Measurements from ENCODE around the gene CYP46A1. TPM values are rescaled to one million over a fixed set of nuclear protein-coding genes. Genes with fewer than 3 reads are reported as not detected.

Gene CYP46A1
- total RNA-seq, 1 experiment from 2014 or later: 0.30 TPM

DNA sequence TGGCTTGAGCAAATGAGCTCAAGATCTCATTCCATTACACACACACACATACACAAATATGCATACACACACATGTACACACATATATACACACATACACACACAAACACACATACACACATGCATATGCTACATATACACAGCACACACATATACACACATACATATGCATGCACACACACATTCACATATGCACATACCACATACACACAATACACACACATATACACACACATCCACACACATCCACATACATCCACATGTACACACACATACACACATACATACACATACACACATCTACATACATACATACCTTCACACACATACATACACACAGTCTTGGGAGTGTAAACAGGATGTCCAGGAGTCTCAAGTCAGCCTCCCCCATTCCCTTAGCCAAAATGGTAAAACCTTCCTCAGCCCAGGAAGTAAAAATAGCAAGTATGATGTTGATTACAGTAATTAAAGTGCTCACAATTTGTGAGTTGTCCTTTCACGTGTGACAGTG, 26.4 kb upstream of the CYP46A1 start:
- Mint-ChIP-seq H3K27me3 (ENCODE audit: insufficient read depth, unreplicated experiment) (peaks cover 16% of the 10 kb centered on the region), H3K4me1 (ENCODE audit: insufficient read depth, unreplicated experiment) (peaks cover 6% of the 10 kb centered on the region), H3K27ac (ENCODE audit: low read depth, unreplicated experiment) (no peak overlapping the region), H3K4me3 (ENCODE audit: unreplicated experiment) (no peak overlapping the region), H3K9me3 (ENCODE audit: unreplicated experiment) (no peaks in the 10 kb centered on the region), H3K36me3 (ENCODE audit: insufficient read depth, unreplicated experiment) (no peaks in the 10 kb centered on the region)
- POLR2A ChIA-PET: no interaction called here
- no peak for DNase-seq (ENCODE audit: unreplicated experiment)
- TF ChIP-seq, protein P1, sequence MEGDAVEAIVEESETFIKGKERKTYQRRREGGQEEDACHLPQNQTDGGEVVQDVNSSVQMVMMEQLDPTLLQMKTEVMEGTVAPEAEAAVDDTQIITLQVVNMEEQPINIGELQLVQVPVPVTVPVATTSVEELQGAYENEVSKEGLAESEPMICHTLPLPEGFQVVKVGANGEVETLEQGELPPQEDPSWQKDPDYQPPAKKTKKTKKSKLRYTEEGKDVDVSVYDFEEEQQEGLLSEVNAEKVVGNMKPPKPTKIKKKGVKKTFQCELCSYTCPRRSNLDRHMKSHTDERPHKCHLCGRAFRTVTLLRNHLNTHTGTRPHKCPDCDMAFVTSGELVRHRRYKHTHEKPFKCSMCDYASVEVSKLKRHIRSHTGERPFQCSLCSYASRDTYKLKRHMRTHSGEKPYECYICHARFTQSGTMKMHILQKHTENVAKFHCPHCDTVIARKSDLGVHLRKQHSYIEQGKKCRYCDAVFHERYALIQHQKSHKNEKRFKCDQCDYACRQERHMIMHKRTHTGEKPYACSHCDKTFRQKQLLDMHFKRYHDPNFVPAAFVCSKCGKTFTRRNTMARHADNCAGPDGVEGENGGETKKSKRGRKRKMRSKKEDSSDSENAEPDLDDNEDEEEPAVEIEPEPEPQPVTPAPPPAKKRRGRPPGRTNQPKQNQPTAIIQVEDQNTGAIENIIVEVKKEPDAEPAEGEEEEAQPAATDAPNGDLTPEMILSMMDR (IDR thresholded peaks at IDR 0.05; ENCODE audit: unreplicated experiment): no peak
- BruUV-seq (replicated peaks): no TSS peak
- intact Hi-C loops (cut with micrococcal nuclease): no loop called here
- CTCF ChIA-PET: interaction anchor here (0.6 kb wide), 1 partner anchor 234 kb away, joined by 3 read pairs; no protein-coding TSS in a partner anchor

DNA sequence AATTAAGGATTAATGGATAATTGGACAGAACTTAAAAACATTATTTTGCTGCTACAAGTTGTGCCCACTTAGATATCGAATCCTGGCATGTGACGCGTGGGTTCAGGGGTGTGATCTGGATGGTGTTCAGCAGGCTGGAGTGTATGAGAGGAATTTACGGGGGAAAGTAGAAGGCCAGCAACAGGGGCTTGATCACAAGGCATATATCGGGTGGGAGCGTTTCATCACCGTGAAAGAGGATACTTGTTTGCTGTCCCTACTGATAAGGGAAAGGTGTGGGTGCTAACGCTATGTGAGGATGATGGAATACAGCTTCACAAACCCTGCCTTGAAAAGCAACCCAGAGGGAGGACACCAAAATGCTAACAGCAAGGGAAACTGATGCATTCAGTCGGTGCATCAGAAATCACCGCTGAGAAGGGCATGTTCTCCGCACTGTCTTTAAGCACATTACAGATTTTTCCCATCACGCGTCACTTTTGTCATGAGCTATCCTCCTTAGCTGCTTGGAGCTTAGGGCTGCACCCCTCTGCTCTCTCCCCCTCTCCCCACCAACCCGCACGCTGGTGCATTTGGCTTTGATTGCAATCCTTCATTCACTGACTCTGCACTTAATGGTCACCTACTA, 25.8 kb upstream of the CYP46A1 start:
- intact Hi-C loops (cut with micrococcal nuclease): no loop called here
- POLR2A ChIA-PET: interaction anchor here (0.6 kb wide), 1 partner anchor 563 kb away, joined by 3 read pairs; no protein-coding TSS in a partner anchor
- TF ChIP-seq, protein P1 (IDR thresholded peaks at IDR 0.05; ENCODE audit: unreplicated experiment): no peak
- DNase-seq (ENCODE audit: unreplicated experiment): no peak
- Mint-ChIP-seq H3K27ac (ENCODE audit: low read depth, unreplicated experiment) (no peak overlapping the region), H3K4me3 (ENCODE audit: unreplicated experiment) (no peak overlapping the region), H3K4me1 (ENCODE audit: insufficient read depth, unreplicated experiment) (peaks cover 6% of the 10 kb centered on the region), H3K27me3 (ENCODE audit: insufficient read depth, unreplicated experiment) (peaks cover 16% of the 10 kb centered on the region), H3K9me3 (ENCODE audit: unreplicated experiment) (no peaks in the 10 kb centered on the region), H3K36me3 (ENCODE audit: insufficient read depth, unreplicated experiment) (no peaks in the 10 kb centered on the region)
- no TSS peak for BruUV-seq (replicated peaks)
- CTCF ChIA-PET: interaction anchor here (0.6 to 0.9 kb wide), 2 partner anchors 11 to 242 kb away, joined by 3 to 4 read pairs; no protein-coding TSS in a partner anchor

DNA sequence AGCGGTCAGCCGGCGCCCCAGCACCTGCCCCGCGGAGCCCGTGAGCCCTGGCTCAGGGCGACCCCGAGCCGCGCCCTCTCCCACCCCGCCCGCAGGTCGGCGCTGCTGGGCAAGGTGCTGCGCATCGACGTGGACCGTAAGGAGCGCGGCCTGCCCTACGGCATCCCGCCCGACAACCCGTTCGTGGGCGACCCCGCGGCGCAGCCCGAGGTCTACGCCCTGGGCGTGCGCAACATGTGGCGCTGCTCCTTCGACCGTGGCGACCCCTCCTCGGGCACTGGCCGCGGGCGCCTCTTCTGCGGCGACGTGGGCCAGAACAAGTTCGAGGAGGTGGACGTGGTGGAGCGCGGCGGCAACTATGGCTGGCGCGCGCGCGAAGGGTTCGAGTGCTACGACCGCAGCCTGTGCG, 24.8 kb upstream of the CYP46A1 start:
- H3K4me3 Mint-ChIP-seq (ENCODE audit: unreplicated experiment): no peak overlapping the region
- ChIA-PET POLR2A (no interaction called here), CTCF (interaction anchor here (0.9 kb wide), 1 partner anchor 241 kb away, joined by 4 read pairs; no protein-coding TSS in a partner anchor)
- BruUV-seq (replicated peaks): no TSS peak
- DNase-seq (ENCODE audit: unreplicated experiment): no peak
- H3K36me3 Mint-ChIP-seq (ENCODE audit: insufficient read depth, unreplicated experiment): no peaks in the 10 kb centered on the region
- TF ChIP-seq, protein P1 (IDR thresholded peaks at IDR 0.05; ENCODE audit: unreplicated experiment): no peak
- no peak overlapping the region for H3K27ac Mint-ChIP-seq (ENCODE audit: low read depth, unreplicated experiment)
- H3K9me3 Mint-ChIP-seq (ENCODE audit: unreplicated experiment): no peaks in the 10 kb centered on the region
- H3K27me3 Mint-ChIP-seq (ENCODE audit: insufficient read depth, unreplicated experiment): peaks cover 16% of the 10 kb centered on the region
- intact Hi-C loops (cut with micrococcal nuclease): no loop called here
- H3K4me1 Mint-ChIP-seq (ENCODE audit: insufficient read depth, unreplicated experiment): peaks cover 3% of the 10 kb centered on the region

DNA sequence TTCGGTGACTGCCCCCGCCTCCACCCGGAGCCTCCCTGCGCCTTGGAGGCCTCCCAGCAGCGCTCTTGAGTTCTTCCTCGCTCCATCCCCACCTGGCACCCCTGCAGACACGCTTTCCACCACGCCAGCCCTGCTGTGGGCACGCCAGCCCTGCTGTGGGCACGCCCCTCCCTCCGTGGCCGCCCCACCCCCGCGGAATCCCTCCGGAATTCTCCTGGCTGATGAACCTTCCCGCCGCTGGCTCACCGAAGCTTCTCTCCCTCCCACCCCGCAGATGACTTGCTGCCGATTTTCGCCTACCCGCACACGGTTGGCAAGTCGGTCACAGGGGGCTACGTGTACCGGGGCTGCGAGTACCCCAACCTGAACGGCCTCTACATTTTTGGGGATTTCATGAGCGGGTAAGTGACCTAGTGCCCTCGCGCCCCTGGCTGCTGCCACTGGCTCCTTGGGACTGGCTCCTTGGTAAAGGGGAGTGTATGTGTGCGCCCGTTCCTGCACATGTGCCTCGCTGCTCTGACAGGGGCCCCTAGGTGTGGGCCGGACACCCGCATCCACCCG, 24.0 kb upstream of the CYP46A1 start:
- no peak overlapping the region for H3K27ac Mint-ChIP-seq (ENCODE audit: low read depth, unreplicated experiment)

More for the DNA sequence above, 24.0 kb upstream of the CYP46A1 start:
- intact Hi-C loops (cut with micrococcal nuclease): no loop called here
- POLR2A ChIA-PET: no interaction called here
- H3K27me3 Mint-ChIP-seq (ENCODE audit: insufficient read depth, unreplicated experiment): peaks cover 16% of the 10 kb centered on the region
- no peaks in the 10 kb centered on the region for H3K9me3 Mint-ChIP-seq (ENCODE audit: unreplicated experiment)
- CTCF ChIA-PET: no interaction called here
- no peak for DNase-seq (ENCODE audit: unreplicated experiment)
- H3K4me1 Mint-ChIP-seq (ENCODE audit: insufficient read depth, unreplicated experiment): no peaks in the 10 kb centered on the region
- no peaks in the 10 kb centered on the region for H3K36me3 Mint-ChIP-seq (ENCODE audit: insufficient read depth, unreplicated experiment)
- H3K4me3 Mint-ChIP-seq (ENCODE audit: unreplicated experiment): no peak overlapping the region
- TF ChIP-seq, protein P1 (IDR thresholded peaks at IDR 0.05; ENCODE audit: unreplicated experiment): no peak
- no TSS peak for BruUV-seq (replicated peaks)

All from MCF 10A (cell line).